H1 (cell line): Measurements from ENCODE around the gene CFAP141. TPM values are rescaled to one million over a fixed set of nuclear protein-coding genes. Genes with fewer than 3 reads are reported as not detected.
A peak's percentile ranks its signal among the peaks of the same experiment; 100 is the strongest.

ENCODE experiments used
- ATF3 ChIP-seq: IDR thresholded peaks from 2 replicates; pipeline ENCODE4 v1.6.1; 2011; ENCODE audit warnings: low read depth, mild to moderate bottlenecking, low read length; ENCODE audit not compliant: insufficient read depth
- BRCA1 ChIP-seq: IDR thresholded peaks from 2 replicates; pipeline ENCODE4 v1.6.1; 2012; ENCODE audit warnings: low read depth, low read length, improper control_type of control experiment
- CBX5 ChIP-seq: fragments of 300-800, 300-1000 bp; sonication (generic); IDR thresholded peaks from 2 replicates; pipeline ENCODE4 v1.7.1; 2016; ENCODE audit warnings: antibody characterized with exemption, low read length, low read depth
- CEBPB ChIP-seq: IDR thresholded peaks from 2 replicates; pipeline ENCODE4 v1.6.1; 2012; ENCODE audit warnings: low read depth, low read length
- CHD2 ChIP-seq: IDR thresholded peaks from 2 replicates; pipeline ENCODE4 v1.6.1; 2012; ENCODE audit warnings: low read length, improper control_type of control experiment
- CTCF ChIP-seq, 3 experiments: IDR thresholded peaks; 1 replicate in 2 of 3; 2 replicates in 1 of 3; pipeline versions ENCODE4 v1.5.1 to v1.6.1; 2011; ENCODE audit warnings: low read length in 3 of 3, mild to moderate bottlenecking in 3 of 3, inconsistent platforms in 2 of 3, low read depth in 1 of 3, moderate library complexity in 1 of 3; ENCODE audit not compliant: insufficient read depth in 1 of 3; ENCODE audit errors: control extremely low read depth in 1 of 3
- EZH2 ChIP-seq: fragments of 200-600 bp; sonication (generic); IDR thresholded peaks from 2 replicates; pipeline ENCODE4 v1.7.1; 2012; ENCODE audit warnings: low read depth, mild to moderate bottlenecking, moderate library complexity, low read length, inconsistent platforms; ENCODE audit not compliant: severe bottlenecking
- HDAC2 ChIP-seq, 2 experiments: fragments of 300-600 bp in 1 of 2; sonication (generic) in 1 of 2; IDR thresholded peaks; 2 replicates each; pipeline ENCODE4 v1.6.1; 2011 to 2012; ENCODE audit warnings: low read depth in 2 of 2, low read length in 2 of 2, mild to moderate bottlenecking in 2 of 2, moderate library complexity in 2 of 2, borderline replicate concordance in 1 of 2, inconsistent platforms in 1 of 2
- JUN ChIP-seq: IDR thresholded peaks from 2 replicates; pipeline ENCODE4 v1.6.1; 2011; ENCODE audit warnings: low read depth, mild to moderate bottlenecking, improper control_type of control experiment, low read length
- KDM1A ChIP-seq: fragments of 200-600, 300-600 bp; sonication (generic); IDR thresholded peaks from 2 replicates; pipeline ENCODE4 v1.7.1; 2016; ENCODE audit warnings: mild to moderate bottlenecking, low read length, borderline replicate concordance
- KDM4A ChIP-seq: IDR thresholded peaks from one replicate; pipeline ENCODE4 v1.7.1; 2012; ENCODE audit warnings: low read depth, mild to moderate bottlenecking, moderate library complexity, low read length, inconsistent platforms; ENCODE audit not compliant: severe bottlenecking
- MAX ChIP-seq: IDR thresholded peaks from 2 replicates; pipeline ENCODE4 v1.6.1; 2012; ENCODE audit warnings: inconsistent platforms
- RFX5 ChIP-seq: IDR thresholded peaks from 2 replicates; pipeline ENCODE4 v1.6.1; 2011; ENCODE audit warnings: low read depth, low read length, improper control_type of control experiment, borderline replicate concordance
- SIX5 ChIP-seq: IDR thresholded peaks from 2 replicates; pipeline ENCODE4 v1.6.1; 2011; ENCODE audit warnings: mild to moderate bottlenecking, low read depth, low read length
- SP4 ChIP-seq: IDR thresholded peaks from 2 replicates; pipeline ENCODE4 v1.6.1; 2012; ENCODE audit warnings: low read length, inconsistent platforms
- TEAD4 ChIP-seq: IDR thresholded peaks from 2 replicates; pipeline ENCODE4 v1.6.1; 2012; ENCODE audit warnings: low read depth, low read length, inconsistent platforms, mixed read lengths
- YY1 ChIP-seq: IDR thresholded peaks from 2 replicates; pipeline ENCODE4 v1.6.1; 2011; ENCODE audit warnings: low read depth, mild to moderate bottlenecking, low read length
- polyA plus RNA-seq, 7 experiments: library from polyadenylated mRNA; depleted of rRNA in 3 of 7; stranded (reverse) in 5 of 7; unstranded in 2 of 7; fragments of >200 nt in 5 of 7; fragments of 200-250 nt in 2 of 7; gene quantifications; 1 replicate in 5 of 7; 2 replicates in 1 of 7; 4 replicates in 1 of 7; pipeline versions ENCODE4 v1.2.1 to v1.2.3, GENCODE V29; 2011 to 2013; ENCODE audit warnings: missing spikeins in 2 of 7, mixed read lengths in 2 of 7
- total RNA-seq: library from RNA; stranded (reverse); fragmentation: NEBNext Ultra II Directional; extraction: Animal tissue kit (Norgen Biotek cat#: 25700); gene quantifications from 2 replicates; pipeline ENCODE4 v1.2.1, GENCODE V29; 2021

Gene CFAP141
- total and polyA plus RNA-seq, 2 of the 8 experiments (the other 6 are each of a cell fraction or from before 2014, with no cell fraction given), result not detected

- TF ChIP-seq CEBPB (no peak), CBX5 (no peak), ATF3 (peak; percentile 91), KDM1A (no peak), YY1 (peak; percentile 98), MAX (peak; percentile 98), BRCA1 (no peak), CTCF (IDR thresholded peaks at IDR 0.05; ENCODE audit: control extremely low read depth in 1 of 3, insufficient read depth in 1 of 3, low read depth in 1 of 3, low read length in 3 of 3) (no peak), KDM4A (peak; percentile 69), SIX5 (no peak), TEAD4 (no peak), EZH2 (no peak), CHD2 (no peak), SP4 (peak; percentile 26; the same call in 1 of the 2 replicates), RFX5 (no peak), JUN (no peak), HDAC2 (IDR thresholded peaks at IDR 0.05; ENCODE audit: borderline replicate concordance in 1 of 2, low read depth in 2 of 2, low read length in 2 of 2) (peak; percentile 21 to 27; a peak in 2 of 4 replicates)
These were observed 14.2 kb upstream of the CFAP141 start, which contains the start of gene UBAP2L (continued) for GRCh38 chr1:154220071-154220969.
